ENCODE measurements around the gene RNF167. TPM values are rescaled to one million over a fixed set of nuclear protein-coding genes. Genes with fewer than 3 reads are reported as not detected.

Gene RNF167
- total and polyA plus RNA-seq, 4 donors = 15.9 to 72.6 (median 24.4) TPM

DNA sequence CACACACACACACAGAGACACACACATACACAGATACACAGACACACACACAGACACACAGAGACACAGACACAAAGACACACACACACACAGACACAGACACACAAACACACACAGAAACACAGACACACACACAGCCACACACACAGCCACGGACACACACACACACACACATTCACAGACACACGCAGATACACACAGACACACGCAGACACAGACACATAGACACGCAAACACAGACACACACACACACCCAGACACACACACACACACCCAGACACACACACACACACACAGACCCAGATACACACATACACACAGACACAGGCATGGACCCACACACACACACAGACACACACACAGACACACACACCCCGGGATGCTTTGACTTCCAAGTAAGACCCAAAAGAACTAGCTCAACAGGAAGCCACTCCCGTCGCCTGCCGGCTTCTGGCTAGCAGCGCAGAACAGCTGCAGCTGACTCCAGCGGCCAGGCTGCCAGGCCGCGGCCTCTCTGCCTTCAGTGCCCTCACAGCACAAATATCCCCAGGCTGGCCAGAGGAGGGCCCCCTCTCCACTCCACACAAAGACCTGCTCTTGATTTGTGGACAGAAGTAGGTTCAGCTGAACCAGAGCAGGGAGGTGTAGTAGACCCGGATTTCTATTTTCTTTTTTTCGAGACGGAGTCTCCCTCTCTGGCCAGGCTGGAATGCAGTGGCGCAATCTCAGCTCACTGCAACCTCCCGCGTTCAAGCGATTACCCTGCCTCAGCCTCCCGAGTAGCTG, 31.2 kb upstream of the RNF167 start:
- TF ChIP-seq TAF1 (conservative IDR thresholded peaks at IDR 0.05) (no peak), YY1 (IDR thresholded peaks at IDR 0.05) (peak; percentile 79), HNF4A (conservative IDR thresholded peaks at IDR 0.05) (peak; percentile 52 to 54), GABPA (IDR thresholded peaks at IDR 0.05 in 1 of 2, conservative IDR thresholded peaks at IDR 0.05 in 1 of 2) (peak in 1 of 2 donors; percentile 30), EGR1 (IDR thresholded peaks at IDR 0.05; ENCODE audit: low read depth in 2 of 2) (no peak), HNF4G (IDR thresholded peaks at IDR 0.05) (no peak), JUND (IDR thresholded peaks at IDR 0.05) (peak in 1 of 2 donors; percentile 30), SP1 (IDR thresholded peaks at IDR 0.05) (peak; percentile 75), FOXA2 (IDR thresholded peaks at IDR 0.05) (peak; percentile 53), RAD21 (IDR thresholded peaks at IDR 0.05) (peak; percentile 96 to 97), NR2F2 (IDR thresholded peaks at IDR 0.05) (peak; percentile 80), FOXA1 (IDR thresholded peaks at IDR 0.05) (peak; percentile 28), RXRA (IDR thresholded peaks at IDR 0.05) (peak; percentile 69 to 75)
- TF ChIP-seq, protein P1, sequence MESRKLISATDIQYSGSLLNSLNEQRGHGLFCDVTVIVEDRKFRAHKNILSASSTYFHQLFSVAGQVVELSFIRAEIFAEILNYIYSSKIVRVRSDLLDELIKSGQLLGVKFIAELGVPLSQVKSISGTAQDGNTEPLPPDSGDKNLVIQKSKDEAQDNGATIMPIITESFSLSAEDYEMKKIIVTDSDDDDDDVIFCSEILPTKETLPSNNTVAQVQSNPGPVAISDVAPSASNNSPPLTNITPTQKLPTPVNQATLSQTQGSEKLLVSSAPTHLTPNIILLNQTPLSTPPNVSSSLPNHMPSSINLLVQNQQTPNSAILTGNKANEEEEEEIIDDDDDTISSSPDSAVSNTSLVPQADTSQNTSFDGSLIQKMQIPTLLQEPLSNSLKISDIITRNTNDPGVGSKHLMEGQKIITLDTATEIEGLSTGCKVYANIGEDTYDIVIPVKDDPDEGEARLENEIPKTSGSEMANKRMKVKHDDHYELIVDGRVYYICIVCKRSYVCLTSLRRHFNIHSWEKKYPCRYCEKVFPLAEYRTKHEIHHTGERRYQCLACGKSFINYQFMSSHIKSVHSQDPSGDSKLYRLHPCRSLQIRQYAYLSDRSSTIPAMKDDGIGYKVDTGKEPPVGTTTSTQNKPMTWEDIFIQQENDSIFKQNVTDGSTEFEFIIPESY (IDR thresholded peaks at IDR 0.05) = peak; percentile 58
- TF ChIP-seq, protein P2, sequence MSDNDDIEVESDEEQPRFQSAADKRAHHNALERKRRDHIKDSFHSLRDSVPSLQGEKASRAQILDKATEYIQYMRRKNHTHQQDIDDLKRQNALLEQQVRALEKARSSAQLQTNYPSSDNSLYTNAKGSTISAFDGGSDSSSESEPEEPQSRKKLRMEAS (IDR thresholded peaks at IDR 0.05) = peak; percentile 55
- TF ChIP-seq, protein P3, sequence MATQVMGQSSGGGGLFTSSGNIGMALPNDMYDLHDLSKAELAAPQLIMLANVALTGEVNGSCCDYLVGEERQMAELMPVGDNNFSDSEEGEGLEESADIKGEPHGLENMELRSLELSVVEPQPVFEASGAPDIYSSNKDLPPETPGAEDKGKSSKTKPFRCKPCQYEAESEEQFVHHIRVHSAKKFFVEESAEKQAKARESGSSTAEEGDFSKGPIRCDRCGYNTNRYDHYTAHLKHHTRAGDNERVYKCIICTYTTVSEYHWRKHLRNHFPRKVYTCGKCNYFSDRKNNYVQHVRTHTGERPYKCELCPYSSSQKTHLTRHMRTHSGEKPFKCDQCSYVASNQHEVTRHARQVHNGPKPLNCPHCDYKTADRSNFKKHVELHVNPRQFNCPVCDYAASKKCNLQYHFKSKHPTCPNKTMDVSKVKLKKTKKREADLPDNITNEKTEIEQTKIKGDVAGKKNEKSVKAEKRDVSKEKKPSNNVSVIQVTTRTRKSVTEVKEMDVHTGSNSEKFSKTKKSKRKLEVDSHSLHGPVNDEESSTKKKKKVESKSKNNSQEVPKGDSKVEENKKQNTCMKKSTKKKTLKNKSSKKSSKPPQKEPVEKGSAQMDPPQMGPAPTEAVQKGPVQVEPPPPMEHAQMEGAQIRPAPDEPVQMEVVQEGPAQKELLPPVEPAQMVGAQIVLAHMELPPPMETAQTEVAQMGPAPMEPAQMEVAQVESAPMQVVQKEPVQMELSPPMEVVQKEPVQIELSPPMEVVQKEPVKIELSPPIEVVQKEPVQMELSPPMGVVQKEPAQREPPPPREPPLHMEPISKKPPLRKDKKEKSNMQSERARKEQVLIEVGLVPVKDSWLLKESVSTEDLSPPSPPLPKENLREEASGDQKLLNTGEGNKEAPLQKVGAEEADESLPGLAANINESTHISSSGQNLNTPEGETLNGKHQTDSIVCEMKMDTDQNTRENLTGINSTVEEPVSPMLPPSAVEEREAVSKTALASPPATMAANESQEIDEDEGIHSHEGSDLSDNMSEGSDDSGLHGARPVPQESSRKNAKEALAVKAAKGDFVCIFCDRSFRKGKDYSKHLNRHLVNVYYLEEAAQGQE (IDR thresholded peaks at IDR 0.05) = peak; percentile 65
- TF ChIP-seq, protein P4, sequence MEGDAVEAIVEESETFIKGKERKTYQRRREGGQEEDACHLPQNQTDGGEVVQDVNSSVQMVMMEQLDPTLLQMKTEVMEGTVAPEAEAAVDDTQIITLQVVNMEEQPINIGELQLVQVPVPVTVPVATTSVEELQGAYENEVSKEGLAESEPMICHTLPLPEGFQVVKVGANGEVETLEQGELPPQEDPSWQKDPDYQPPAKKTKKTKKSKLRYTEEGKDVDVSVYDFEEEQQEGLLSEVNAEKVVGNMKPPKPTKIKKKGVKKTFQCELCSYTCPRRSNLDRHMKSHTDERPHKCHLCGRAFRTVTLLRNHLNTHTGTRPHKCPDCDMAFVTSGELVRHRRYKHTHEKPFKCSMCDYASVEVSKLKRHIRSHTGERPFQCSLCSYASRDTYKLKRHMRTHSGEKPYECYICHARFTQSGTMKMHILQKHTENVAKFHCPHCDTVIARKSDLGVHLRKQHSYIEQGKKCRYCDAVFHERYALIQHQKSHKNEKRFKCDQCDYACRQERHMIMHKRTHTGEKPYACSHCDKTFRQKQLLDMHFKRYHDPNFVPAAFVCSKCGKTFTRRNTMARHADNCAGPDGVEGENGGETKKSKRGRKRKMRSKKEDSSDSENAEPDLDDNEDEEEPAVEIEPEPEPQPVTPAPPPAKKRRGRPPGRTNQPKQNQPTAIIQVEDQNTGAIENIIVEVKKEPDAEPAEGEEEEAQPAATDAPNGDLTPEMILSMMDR (IDR thresholded peaks at IDR 0.05; ENCODE audit: low read depth, low read length, missing input control) = peak; percentile 98
- TF ChIP-seq, protein P5, sequence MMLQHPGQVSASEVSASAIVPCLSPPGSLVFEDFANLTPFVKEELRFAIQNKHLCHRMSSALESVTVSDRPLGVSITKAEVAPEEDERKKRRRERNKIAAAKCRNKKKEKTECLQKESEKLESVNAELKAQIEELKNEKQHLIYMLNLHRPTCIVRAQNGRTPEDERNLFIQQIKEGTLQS (IDR thresholded peaks at IDR 0.05) = no peak
- H3K4me3 ChIP-seq (ENCODE audit: low read depth in 1 of 3, low read length in 3 of 3) = no peak overlapping the region
- peak; percentile 77 for DNase-seq (ENCODE audit: low spot score)
- H3K9ac ChIP-seq (ENCODE audit: low read depth in 1 of 2, low read length in 2 of 2) = peak overlapping the region in 1 of 2 donors; percentile 15
- no peaks in the 10 kb centered on the region for H3K27me3 ChIP-seq (ENCODE audit: control insufficient read depth in 4 of 4, insufficient read depth in 4 of 4, low read length in 3 of 4)
- H3K27ac ChIP-seq (ENCODE audit: low read depth in 1 of 2, low read length in 2 of 2) = peak overlapping the region; percentile 35 to 39
- H3K9me3 ChIP-seq (ENCODE audit: control insufficient read depth in 4 of 4, low read length in 3 of 4) = no peaks in the 10 kb centered on the region
- peaks cover 5 to 24% (median 16%) of the 10 kb centered on the region in 4 donors for H3K4me1 ChIP-seq (ENCODE audit: control insufficient read depth in 4 of 4, insufficient read depth in 4 of 4, low read length in 3 of 4)
- H3K36me3 ChIP-seq (ENCODE audit: control insufficient read depth in 4 of 4, insufficient read depth in 3 of 4, low read depth in 1 of 4, low read length in 3 of 4) = no peaks in the 10 kb centered on the region
- WGBS = 7% methylated on average over 20 of the region's 20 CpGs

All from liver (tissue), 9 donors.